Loucy (cell line): ENCODE data around the gene TFPI.

Source experiments
- H2AFZ ChIP-seq: fragments of 200-600 bp; sonication (generic); 2 replicates; pipeline ENCODE4 v1.6.0; 2016; ENCODE audit warnings: antibody characterized with exemption, mild to moderate bottlenecking, low read length, moderate library complexity
- H3F3A ChIP-seq: fragments of 200-600 bp; 2 replicates; pipeline ENCODE4 v1.6.0; 2016; ENCODE audit warnings: antibody characterized with exemption, low read depth, mild to moderate bottlenecking
- H3K27me3 ChIP-seq: fragments of 200-600 bp; sonication (generic); 2 replicates; pipeline ENCODE4 v1.6.1; 2014; ENCODE audit warnings: low read length, mild to moderate bottlenecking; ENCODE audit not compliant: insufficient read depth, poor library complexity, severe bottlenecking
- H3K36me3 ChIP-seq: fragments of 200-600 bp; sonication (generic); 2 replicates; pipeline ENCODE4 v1.6.1; 2016; ENCODE audit warnings: low read length; ENCODE audit not compliant: insufficient read depth
- H3K4me1 ChIP-seq: fragments of 200-600 bp; sonication (generic); 2 replicates; pipeline ENCODE4 v1.5.1; 2014; ENCODE audit warnings: low read length, mild to moderate bottlenecking; ENCODE audit not compliant: insufficient read depth, poor library complexity, severe bottlenecking
- H3K4me2 ChIP-seq: fragments of 200-600 bp; sonication (generic); 2 replicates; pipeline ENCODE4 v1.6.0; 2014; ENCODE audit warnings: antibody characterized with exemption, low read length, low read depth, mild to moderate bottlenecking; ENCODE audit not compliant: poor library complexity, severe bottlenecking
- H3K4me3 ChIP-seq: fragments of 200-600 bp; sonication (generic); 2 replicates; pipeline ENCODE4 v1.5.1; 2014; ENCODE audit warnings: low read length, mild to moderate bottlenecking, mixed read lengths; ENCODE audit not compliant: poor library complexity, severe bottlenecking
- H3K79me2 ChIP-seq: fragments of 200-600 bp; sonication (generic); 2 replicates; pipeline ENCODE4 v1.6.1; 2014; ENCODE audit warnings: low read length; ENCODE audit not compliant: insufficient read depth
- H3K9ac ChIP-seq: fragments of 200-600 bp; sonication (generic); 2 replicates; pipeline ENCODE4 v1.6.0; 2014; ENCODE audit warnings: mild to moderate bottlenecking, low read depth, low read length, moderate library complexity; ENCODE audit not compliant: poor library complexity, severe bottlenecking
- H3K9me2 ChIP-seq: fragments of 200-600 bp; sonication (generic); replicated peaks from 2 replicates; pipeline ENCODE4 v1.6.1; 2016; ENCODE audit warnings: low read depth, low read length, mixed read lengths
- H3K9me3 ChIP-seq: fragments of 200-600 bp; sonication (generic); 2 replicates; pipeline ENCODE4 v1.6.1; 2014; ENCODE audit warnings: mild to moderate bottlenecking, antibody characterized with exemption, low read length, low read depth; ENCODE audit not compliant: insufficient read depth
- H4K20me1 ChIP-seq: fragments of 200-600 bp; sonication (generic); 2 replicates; pipeline ENCODE4 v1.6.0; 2014; ENCODE audit warnings: antibody characterized with exemption, low read length, mild to moderate bottlenecking; ENCODE audit not compliant: insufficient read depth, poor library complexity, severe bottlenecking
- EZH2phosphoT487 ChIP-seq: fragments of 200-600 bp; IDR thresholded peaks from 2 replicates; pipeline ENCODE4 v1.6.1; 2018; ENCODE audit warnings: antibody characterized with exemption, mild to moderate bottlenecking, moderate library complexity, borderline replicate concordance
- TF ChIP-seq, protein P1 (sequence below): fragments of 200-600 bp; sonication (generic); conservative IDR thresholded peaks from 2 replicates; pipeline ENCODE4 v1.5.1; 2014; ENCODE audit warnings: mild to moderate bottlenecking, antibody characterized with exemption, low read length

TFPI gene

DNA sequence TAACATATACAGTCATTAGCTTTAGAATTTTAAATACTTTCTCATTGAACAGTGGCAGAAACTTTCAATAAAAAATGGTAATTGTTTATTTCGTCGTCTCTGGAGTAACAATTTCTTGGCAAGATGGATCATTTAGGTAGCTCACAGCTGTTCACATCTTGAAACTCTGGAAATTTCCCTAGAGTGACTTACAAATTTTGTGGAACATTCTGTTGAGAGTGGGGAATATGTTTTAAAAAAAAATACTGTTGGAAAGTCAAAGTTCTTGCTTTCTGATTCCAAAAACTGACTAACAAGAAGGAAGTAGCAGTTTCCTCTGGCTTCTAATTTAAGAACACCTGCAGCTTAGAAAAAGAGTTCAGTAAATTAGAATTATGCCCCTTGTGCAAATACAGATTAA, 95.0 kb downstream of the TFPI start:
- TF ChIP-seq, protein P1, sequence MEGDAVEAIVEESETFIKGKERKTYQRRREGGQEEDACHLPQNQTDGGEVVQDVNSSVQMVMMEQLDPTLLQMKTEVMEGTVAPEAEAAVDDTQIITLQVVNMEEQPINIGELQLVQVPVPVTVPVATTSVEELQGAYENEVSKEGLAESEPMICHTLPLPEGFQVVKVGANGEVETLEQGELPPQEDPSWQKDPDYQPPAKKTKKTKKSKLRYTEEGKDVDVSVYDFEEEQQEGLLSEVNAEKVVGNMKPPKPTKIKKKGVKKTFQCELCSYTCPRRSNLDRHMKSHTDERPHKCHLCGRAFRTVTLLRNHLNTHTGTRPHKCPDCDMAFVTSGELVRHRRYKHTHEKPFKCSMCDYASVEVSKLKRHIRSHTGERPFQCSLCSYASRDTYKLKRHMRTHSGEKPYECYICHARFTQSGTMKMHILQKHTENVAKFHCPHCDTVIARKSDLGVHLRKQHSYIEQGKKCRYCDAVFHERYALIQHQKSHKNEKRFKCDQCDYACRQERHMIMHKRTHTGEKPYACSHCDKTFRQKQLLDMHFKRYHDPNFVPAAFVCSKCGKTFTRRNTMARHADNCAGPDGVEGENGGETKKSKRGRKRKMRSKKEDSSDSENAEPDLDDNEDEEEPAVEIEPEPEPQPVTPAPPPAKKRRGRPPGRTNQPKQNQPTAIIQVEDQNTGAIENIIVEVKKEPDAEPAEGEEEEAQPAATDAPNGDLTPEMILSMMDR: no peak
- TF ChIP-seq EZH2phosphoT487: no peak
- H3F3A ChIP-seq: no peaks in the 10 kb centered on the region
- no peaks in the 10 kb centered on the region for H3K9me3 ChIP-seq
- no peak overlapping the region for H2AFZ ChIP-seq
- H3K27me3 ChIP-seq: no peaks in the 10 kb centered on the region
- H3K4me3 ChIP-seq: no peak overlapping the region
- H3K4me1 ChIP-seq: no peaks in the 10 kb centered on the region
- H3K79me2 ChIP-seq: no peaks in the 10 kb centered on the region
- H3K4me2 ChIP-seq: no peak overlapping the region
- H4K20me1 ChIP-seq: no peaks in the 10 kb centered on the region
- no peak overlapping the region for H3K9ac ChIP-seq
- no peaks in the 10 kb centered on the region for H3K36me3 ChIP-seq
- no peaks in the 10 kb centered on the region for H3K9me2 ChIP-seq

DNA sequence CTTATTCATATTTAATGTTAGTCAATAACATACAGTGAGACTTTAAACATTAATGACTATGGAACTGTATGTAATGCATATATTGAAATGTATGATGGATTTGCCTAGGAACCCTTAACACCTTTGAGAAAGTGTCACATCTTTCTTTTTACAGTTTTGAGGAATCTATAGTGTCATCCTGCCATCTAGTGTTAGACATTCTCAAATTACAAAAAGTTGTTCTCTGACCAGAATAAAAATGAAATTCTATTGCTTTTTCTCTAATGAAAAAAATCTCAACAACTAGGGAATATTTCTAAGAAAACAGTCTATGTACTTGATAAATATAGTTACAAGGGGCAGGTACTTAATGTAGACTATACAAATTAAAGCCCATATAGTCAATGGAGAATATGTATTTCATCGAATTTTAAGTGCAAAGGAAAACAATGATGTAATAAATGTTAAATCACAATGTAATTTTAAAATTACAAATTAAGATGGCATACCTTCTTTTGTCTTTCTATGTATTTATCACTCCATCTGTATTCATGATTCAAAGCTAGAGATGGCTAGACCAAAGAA, 101.1 kb downstream of the TFPI start:
- Histone ChIP-seq H3K36me3 (no peaks in the 10 kb centered on the region), H3K79me2 (no peaks in the 10 kb centered on the region), H3K9me2 (no peaks in the 10 kb centered on the region), H3K9ac (no peak overlapping the region), H3K9me3 (no peaks in the 10 kb centered on the region), H2AFZ (no peak overlapping the region), H3F3A (no peaks in the 10 kb centered on the region), H3K27me3 (no peaks in the 10 kb centered on the region), H3K4me2 (no peak overlapping the region), H3K4me1 (peaks cover 4% of the 10 kb centered on the region), H4K20me1 (no peaks in the 10 kb centered on the region), H3K4me3 (no peak overlapping the region)
- TF ChIP-seq EZH2phosphoT487: no peak
- TF ChIP-seq, protein P1: peak; percentile 64

DNA sequence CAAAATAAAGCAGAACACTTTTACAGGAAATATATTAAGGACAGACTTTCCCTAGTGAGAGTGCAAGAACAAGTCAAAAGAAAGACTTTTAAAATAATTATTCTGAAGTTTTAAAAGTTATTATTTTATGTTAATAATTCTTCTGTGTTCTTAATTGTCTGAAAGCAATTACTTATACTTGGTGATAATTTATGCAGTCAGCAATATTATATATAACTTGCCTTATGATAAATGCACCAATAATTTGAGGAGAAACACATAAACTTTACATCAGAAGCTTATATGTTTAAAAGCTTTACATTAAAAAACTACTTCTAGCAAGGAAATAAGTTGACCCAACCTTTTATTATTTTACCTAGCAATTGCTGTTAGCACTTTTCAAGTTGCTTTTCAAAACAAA, 102.7 kb downstream of the TFPI start:
- H3K36me3 ChIP-seq: no peaks in the 10 kb centered on the region
- H3K27me3 ChIP-seq: no peaks in the 10 kb centered on the region
- no peak for TF ChIP-seq EZH2phosphoT487
- TF ChIP-seq, protein P1: no peak
- H2AFZ ChIP-seq: no peak overlapping the region
- no peaks in the 10 kb centered on the region for H4K20me1 ChIP-seq
- no peak overlapping the region for H3K4me3 ChIP-seq
- no peaks in the 10 kb centered on the region for H3K79me2 ChIP-seq
- H3K9ac ChIP-seq: no peak overlapping the region
- no peaks in the 10 kb centered on the region for H3K9me2 ChIP-seq
- peaks cover 7% of the 10 kb centered on the region for H3K4me1 ChIP-seq
- no peaks in the 10 kb centered on the region for H3K9me3 ChIP-seq
- H3F3A ChIP-seq: no peaks in the 10 kb centered on the region
- H3K4me2 ChIP-seq: no peak overlapping the region
